ENCODE results near the gene HPS3.

HPS3 gene

DNA sequence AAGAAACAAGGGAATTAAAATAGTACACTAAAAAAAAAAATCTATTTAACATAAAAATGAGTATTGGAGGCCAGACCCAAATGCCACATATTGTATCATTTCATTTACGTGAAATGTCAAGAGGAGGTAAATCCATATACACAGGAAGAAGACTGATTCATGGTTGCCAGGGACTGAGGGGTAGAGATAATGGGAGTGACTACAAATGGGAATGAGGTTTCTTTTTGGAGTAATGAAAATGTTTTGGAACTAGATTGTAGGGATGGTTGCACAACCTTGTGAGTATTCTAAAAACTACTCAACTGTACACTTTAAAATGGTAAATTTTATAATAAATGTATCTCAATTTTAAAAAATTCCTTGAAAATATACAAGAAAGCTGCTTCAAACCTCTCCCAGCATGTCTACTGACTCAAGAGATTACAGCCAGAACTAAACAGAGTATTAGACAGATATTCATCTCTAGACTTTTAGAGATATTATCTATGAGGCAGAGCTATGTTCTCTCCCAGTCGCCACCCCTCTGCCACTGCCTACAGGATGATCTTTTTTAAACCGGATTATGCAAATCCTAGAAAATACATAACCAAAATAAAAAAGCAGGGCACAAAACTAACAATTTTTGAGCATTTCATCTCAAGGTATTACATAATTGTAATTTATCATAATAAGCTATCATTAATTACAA is 49.3 kb upstream of the HPS3 start (continued):
- TF ChIP-seq, protein P1, sequence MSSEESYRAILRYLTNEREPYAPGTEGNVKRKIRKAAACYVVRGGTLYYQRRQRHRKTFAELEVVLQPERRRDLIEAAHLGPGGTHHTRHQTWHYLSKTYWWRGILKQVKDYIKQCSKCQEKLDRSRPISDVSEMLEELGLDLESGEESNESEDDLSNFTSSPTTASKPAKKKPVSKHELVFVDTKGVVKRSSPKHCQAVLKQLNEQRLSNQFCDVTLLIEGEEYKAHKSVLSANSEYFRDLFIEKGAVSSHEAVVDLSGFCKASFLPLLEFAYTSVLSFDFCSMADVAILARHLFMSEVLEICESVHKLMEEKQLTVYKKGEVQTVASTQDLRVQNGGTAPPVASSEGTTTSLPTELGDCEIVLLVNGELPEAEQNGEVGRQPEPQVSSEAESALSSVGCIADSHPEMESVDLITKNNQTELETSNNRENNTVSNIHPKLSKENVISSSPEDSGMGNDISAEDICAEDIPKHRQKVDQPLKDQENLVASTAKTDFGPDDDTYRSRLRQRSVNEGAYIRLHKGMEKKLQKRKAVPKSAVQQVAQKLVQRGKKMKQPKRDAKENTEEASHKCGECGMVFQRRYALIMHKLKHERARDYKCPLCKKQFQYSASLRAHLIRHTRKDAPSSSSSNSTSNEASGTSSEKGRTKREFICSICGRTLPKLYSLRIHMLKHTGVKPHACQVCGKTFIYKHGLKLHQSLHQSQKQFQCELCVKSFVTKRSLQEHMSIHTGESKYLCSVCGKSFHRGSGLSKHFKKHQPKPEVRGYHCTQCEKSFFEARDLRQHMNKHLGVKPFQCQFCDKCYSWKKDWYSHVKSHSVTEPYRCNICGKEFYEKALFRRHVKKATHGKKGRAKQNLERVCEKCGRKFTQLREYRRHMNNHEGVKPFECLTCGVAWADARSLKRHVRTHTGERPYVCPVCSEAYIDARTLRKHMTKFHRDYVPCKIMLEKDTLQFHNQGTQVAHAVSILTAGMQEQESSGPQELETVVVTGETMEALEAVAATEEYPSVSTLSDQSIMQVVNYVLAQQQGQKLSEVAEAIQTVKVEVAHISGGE (tag by site-specific recombination; conservative IDR thresholded peaks at IDR 0.05; ENCODE audit: low read depth): no peak

DNA sequence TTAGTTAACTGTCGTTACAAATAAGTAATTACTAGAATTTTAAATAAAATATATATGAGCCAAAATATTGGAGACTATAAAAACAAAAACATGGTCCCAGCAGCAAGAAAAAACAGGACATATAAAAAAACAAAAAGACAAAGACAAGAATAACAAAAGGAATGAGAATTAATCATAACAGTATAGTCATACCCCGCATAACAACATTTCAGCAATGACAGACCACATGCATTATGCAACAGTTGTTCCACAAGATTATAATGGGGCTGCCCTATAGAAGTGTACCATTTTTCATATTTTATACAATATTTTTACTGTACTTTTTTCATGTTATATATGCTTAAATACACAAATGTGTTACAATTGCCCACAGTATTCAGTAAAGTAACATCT is 48.7 kb upstream of the HPS3 start:
- CTCF ChIA-PET: no interaction called here
- Histone ChIP-seq H3K36me3 (ENCODE audit: control insufficient read depth in 2 of 2, insufficient read depth in 1 of 2, low read length in 2 of 2) (peaks cover 19 to 31% of the 10 kb centered on the region in 2 experiments), H3K4me1 (ENCODE audit: control insufficient read depth, insufficient read depth, low read length) (no peaks in the 10 kb centered on the region)

DNA sequence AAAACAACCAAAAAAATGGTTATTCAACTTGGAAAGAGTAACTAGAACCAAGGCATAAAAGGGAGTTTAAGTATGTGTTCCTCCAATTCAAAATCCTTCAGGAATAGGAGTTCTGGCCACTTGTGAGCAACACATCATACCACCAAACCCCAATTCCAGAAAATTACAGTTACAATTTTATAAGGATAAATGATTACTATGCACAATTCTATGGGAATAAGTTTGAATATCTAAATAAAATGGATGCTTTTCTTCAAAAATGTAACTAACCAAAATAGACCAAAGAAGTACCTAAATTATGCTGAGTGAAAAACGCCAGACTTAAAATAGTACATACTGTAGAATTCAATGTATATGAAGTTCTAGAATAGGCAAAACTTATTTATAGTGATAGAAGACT is 47.7 kb upstream of the HPS3 start:
- no peaks in the 10 kb centered on the region for H3K4me1 ChIP-seq (ENCODE audit: control insufficient read depth, insufficient read depth, low read length)
- TF ChIP-seq SP7 (tag by site-specific recombination; IDR thresholded peaks at IDR 0.05): no peak
- TF ChIP-seq, protein P2, sequence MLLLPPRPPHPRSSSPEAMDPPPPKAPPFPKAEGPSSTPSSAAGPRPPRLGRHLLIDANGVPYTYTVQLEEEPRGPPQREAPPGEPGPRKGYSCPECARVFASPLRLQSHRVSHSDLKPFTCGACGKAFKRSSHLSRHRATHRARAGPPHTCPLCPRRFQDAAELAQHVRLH (tag by site-specific recombination; IDR thresholded peaks at IDR 0.05): no peak
- no peak for TF ChIP-seq BCL11A (tag by site-specific recombination; IDR thresholded peaks at IDR 0.05; ENCODE audit: low read depth)
- no peak for TF ChIP-seq ZNF114 (tag by site-specific recombination; IDR thresholded peaks at IDR 0.05)
- TF ChIP-seq, protein P3, sequence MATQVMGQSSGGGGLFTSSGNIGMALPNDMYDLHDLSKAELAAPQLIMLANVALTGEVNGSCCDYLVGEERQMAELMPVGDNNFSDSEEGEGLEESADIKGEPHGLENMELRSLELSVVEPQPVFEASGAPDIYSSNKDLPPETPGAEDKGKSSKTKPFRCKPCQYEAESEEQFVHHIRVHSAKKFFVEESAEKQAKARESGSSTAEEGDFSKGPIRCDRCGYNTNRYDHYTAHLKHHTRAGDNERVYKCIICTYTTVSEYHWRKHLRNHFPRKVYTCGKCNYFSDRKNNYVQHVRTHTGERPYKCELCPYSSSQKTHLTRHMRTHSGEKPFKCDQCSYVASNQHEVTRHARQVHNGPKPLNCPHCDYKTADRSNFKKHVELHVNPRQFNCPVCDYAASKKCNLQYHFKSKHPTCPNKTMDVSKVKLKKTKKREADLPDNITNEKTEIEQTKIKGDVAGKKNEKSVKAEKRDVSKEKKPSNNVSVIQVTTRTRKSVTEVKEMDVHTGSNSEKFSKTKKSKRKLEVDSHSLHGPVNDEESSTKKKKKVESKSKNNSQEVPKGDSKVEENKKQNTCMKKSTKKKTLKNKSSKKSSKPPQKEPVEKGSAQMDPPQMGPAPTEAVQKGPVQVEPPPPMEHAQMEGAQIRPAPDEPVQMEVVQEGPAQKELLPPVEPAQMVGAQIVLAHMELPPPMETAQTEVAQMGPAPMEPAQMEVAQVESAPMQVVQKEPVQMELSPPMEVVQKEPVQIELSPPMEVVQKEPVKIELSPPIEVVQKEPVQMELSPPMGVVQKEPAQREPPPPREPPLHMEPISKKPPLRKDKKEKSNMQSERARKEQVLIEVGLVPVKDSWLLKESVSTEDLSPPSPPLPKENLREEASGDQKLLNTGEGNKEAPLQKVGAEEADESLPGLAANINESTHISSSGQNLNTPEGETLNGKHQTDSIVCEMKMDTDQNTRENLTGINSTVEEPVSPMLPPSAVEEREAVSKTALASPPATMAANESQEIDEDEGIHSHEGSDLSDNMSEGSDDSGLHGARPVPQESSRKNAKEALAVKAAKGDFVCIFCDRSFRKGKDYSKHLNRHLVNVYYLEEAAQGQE (tag by site-specific recombination; IDR thresholded peaks at IDR 0.05): no peak
- TF ChIP-seq ZNF558 (tag by site-specific recombination; IDR thresholded peaks at IDR 0.05): no peak
- ChIA-PET POLR2A (no interaction called here), CTCF (no interaction called here)
- H3K27ac ChIP-seq (ENCODE audit: extremely low read depth, low read depth, low read length): no peak overlapping the region
- no peak overlapping the region for H3K4me3 ChIP-seq (ENCODE audit: low read depth, low read length)
- H3K36me3 ChIP-seq (ENCODE audit: control insufficient read depth in 2 of 2, insufficient read depth in 1 of 2, low read length in 2 of 2): peaks cover 19 to 27% of the 10 kb centered on the region in 2 experiments
- no peaks in the 10 kb centered on the region for H3K9me3 ChIP-seq (ENCODE audit: control insufficient read depth, insufficient read depth, low read depth, low read length)

More for the DNA sequence above, 48.7 kb upstream of the HPS3 start:
- no peaks in the 10 kb centered on the region for H3K9me3 ChIP-seq (ENCODE audit: control insufficient read depth, insufficient read depth, low read depth, low read length)
- POLR2A ChIA-PET: no interaction called here
- 0 out of 2 replicates have a peak, but pooled peaks have one; percentile 49 for TF ChIP-seq SCRT2 (tag by site-specific recombination; IDR thresholded peaks at IDR 0.05)
- no peak for TF ChIP-seq SP3 (tag by site-specific recombination; IDR thresholded peaks at IDR 0.05)
- no peak overlapping the region for H3K27ac ChIP-seq (ENCODE audit: extremely low read depth, low read depth, low read length)
- H3K4me3 ChIP-seq (ENCODE audit: low read depth, low read length): no peak overlapping the region

DNA sequence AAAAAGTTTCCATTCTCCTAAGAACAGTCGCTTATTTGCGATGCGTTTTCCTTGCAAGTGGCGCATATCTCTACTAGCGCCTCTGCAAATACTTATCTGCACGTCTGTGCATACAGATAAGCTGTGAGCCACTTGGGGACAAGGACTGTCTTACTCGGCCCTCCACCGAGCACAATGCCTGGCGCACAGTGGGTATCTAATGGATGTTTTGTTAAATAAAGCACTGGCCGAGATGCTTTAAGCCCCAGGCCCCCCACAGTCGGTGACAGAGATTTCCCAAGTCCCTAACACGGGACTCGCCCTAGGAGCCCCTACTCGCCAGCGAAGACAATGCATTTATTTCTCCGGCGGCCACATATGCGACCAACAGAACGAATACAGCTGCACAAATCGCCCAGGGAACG is 43.6 kb upstream of the HPS3 start:
- H3K4me1 ChIP-seq (ENCODE audit: control insufficient read depth, insufficient read depth, low read length): no peaks in the 10 kb centered on the region
- H3K27ac ChIP-seq (ENCODE audit: extremely low read depth, low read depth, low read length): peak overlapping the region; percentile 69
- CTCF ChIA-PET: interaction anchor here (0.6 kb wide), 1 partner anchor 10 kb away, joined by 3 read pairs; no protein-coding TSS in a partner anchor
- H3K36me3 ChIP-seq (ENCODE audit: control insufficient read depth in 2 of 2, insufficient read depth in 1 of 2, low read length in 2 of 2): peaks cover 19% of the 10 kb centered on the region in 2 experiments
- no peaks in the 10 kb centered on the region for H3K9me3 ChIP-seq (ENCODE audit: control insufficient read depth, insufficient read depth, low read depth, low read length)
- POLR2A ChIA-PET: no interaction called here
- H3K4me3 ChIP-seq (ENCODE audit: low read depth, low read length): peak overlapping the region; percentile 90
- no peak for TF ChIP-seq FEZF1 (tag by site-specific recombination; IDR thresholded peaks at IDR 0.05)
- TF ChIP-seq ZBTB48 (tag by site-specific recombination; IDR thresholded peaks at IDR 0.05): peak; percentile 39; the same call in 1 of the 2 replicates
